Right lobe of liver (tissue), 6 donors: ENCODE results near the gene HSP90AB1. TPM values are rescaled to one million over a fixed set of nuclear protein-coding genes. Genes with fewer than 3 reads are reported as not detected.

Source experiments
- ATAC-seq, 4 donors: fragments of 200-7000 bp; cut with Tn5 transposase; one replicate each; pipeline ENCODE4 v1.9.1; 2020; ENCODE audit warnings: mild to moderate bottlenecking in 4 of 4, moderate library complexity in 4 of 4
- DNase-seq, 3 donors: peaks; one replicate each; pipeline ENCODE4 v3.0.0-alpha.2; 2020
- H3K27ac ChIP-seq, 3 donors: fragments of 200-600 bp; one replicate each; pipeline ENCODE4 v1.8.0; 2022
- H3K27me3 ChIP-seq, 2 donors: fragments of 200-600 bp; one replicate each; pipeline ENCODE4 v1.8.0; 2022
- H3K36me3 ChIP-seq, 4 donors: fragments of 200-600 bp; sonication (generic) in 1 of 4; one replicate each; pipeline versions ENCODE4 v1.5.1 to v1.8.0; 2017 to 2022; ENCODE audit warnings: control low read depth in 1 of 4
- H3K4me1 ChIP-seq, 4 donors: fragments of 200-600 bp; sonication (generic) in 1 of 4; one replicate each; pipeline versions ENCODE4 v1.5.1 to v1.8.0; 2017 to 2022; ENCODE audit warnings: control low read depth in 1 of 4
- H3K4me3 ChIP-seq, 3 donors: fragments of 200-600 bp; one replicate each; pipeline ENCODE4 v1.8.0; 2022
- H3K9me3 ChIP-seq, 4 donors: fragments of 200-600 bp; sonication (generic) in 1 of 4; one replicate each; pipeline versions ENCODE4 v1.5.1 to v1.8.0; 2017 to 2022; ENCODE audit warnings: control low read depth in 1 of 4
- CTCF ChIP-seq, 4 donors: fragments of 200-600 bp in 3 of 4; fragments of 450-650 bp in 1 of 4; IDR thresholded peaks; one replicate each; pipeline versions ENCODE4 v1.5.1 to v1.8.0; 2016 to 2022; ENCODE audit warnings: antibody characterized with exemption in 4 of 4, mild to moderate bottlenecking in 2 of 4
- POLR2A ChIP-seq: fragments of 450-650 bp; IDR thresholded peaks from one replicate; pipeline ENCODE4 v1.6.1; 2017; ENCODE audit warnings: antibody characterized with exemption, mild to moderate bottlenecking
- WGBS: methylation state at CpG from one replicate; pipeline ENCODE4 v1.1.6; 2018; ENCODE audit warnings: low coverage, low lambda C conversion rate; ENCODE audit not compliant: insufficient coverage; ENCODE audit errors: missing lambda C conversion rate; 5-methylcytosine and 5-hydroxymethylcytosine counted together
- intact Hi-C, 2 donors: fragments of 100-400 bp; cut with DNase I; formaldehyde crosslinking; loops; one replicate each; pipeline versions ENCODE4 v1.11.2 to v1.14.1; 2022
- total RNA-seq, 6 experiments: library from RNA; depleted of rRNA in 2 of 6; stranded (reverse); fragments of >200 nt in 2 of 6; fragmentation: NEBNext Ultra II Directional in 3 of 6; extraction: Animal tissue kit (Norgen Biotek cat#: 25700) in 3 of 6; gene quantifications; one replicate each; pipeline versions ENCODE4 v1.1.0 to v1.2.4, GENCODE V29; 2016 to 2023
- donor health status: DM: no; HTN: yes; CAD: no.
- donor health status: DM: no; HTN: no; CAD: no.
- donor health status: DM: no; HTN: no; CAD: no.
- donor health status: DM: no; HTN: yes; CAD: no.
- donor health status: DM: no; HTN: yes; CAD: no.

HSP90AB1 gene
- total RNA-seq, 6 experiments from 2014 or later: 183 to 566 (median 345) TPM

- DNase-seq: peak in 1 of 3 donors; percentile 46
- peaks cover 0 to 9% of the 10 kb centered on the region in 2 donors for H3K27me3 ChIP-seq
These were observed 26.2 kb downstream of the HSP90AB1 start for GRCh38 chr6:44272999-44273566.

GRCh38 chr6:44273617-44274016 is 26.7 kb downstream of the HSP90AB1 start:
- Histone ChIP-seq H3K27me3 (peaks cover 0 to 9% of the 10 kb centered on the region in 2 donors), H3K4me3 (no peak overlapping the region), H3K4me1 (peaks cover 0 to 4% (median 0%) of the 10 kb centered on the region in 4 donors), H3K36me3 (no peaks in the 10 kb centered on the region), H3K27ac (no peak overlapping the region), H3K9me3 (no peaks in the 10 kb centered on the region)
- WGBS: 40% methylated on average over 1 of the region's 1 CpG
- ATAC-seq (no peak), DNase-seq (no peak)
- TF ChIP-seq POLR2A (no peak), CTCF (IDR thresholded peaks at IDR 0.05) (no peak)
- intact Hi-C loops: no loop called here

More at GRCh38 chr6:44272999-44273566, 26.2 kb downstream of the HSP90AB1 start:
- intact Hi-C loops: no loop called here
- WGBS: 89% methylated on average over 11 of the region's 23 CpGs
- H3K27ac ChIP-seq: no peak overlapping the region
- H3K9me3 ChIP-seq: no peaks in the 10 kb centered on the region
- ATAC-seq: no peak
- TF ChIP-seq CTCF (IDR thresholded peaks at IDR 0.05): no peak
- no peak for TF ChIP-seq POLR2A
- no peaks in the 10 kb centered on the region for H3K36me3 ChIP-seq
- no peak overlapping the region for H3K4me3 ChIP-seq
- peaks cover 0 to 4% (median 0%) of the 10 kb centered on the region in 4 donors for H3K4me1 ChIP-seq

GRCh38 chr6:44275271-44275748 is 28.4 kb downstream of the HSP90AB1 start:
- intact Hi-C loops: no loop called here
- Histone ChIP-seq H3K36me3 (no peaks in the 10 kb centered on the region), H3K27me3 (peaks cover 0 to 9% of the 10 kb centered on the region in 2 donors), H3K4me1 (peaks cover 0 to 4% (median 0%) of the 10 kb centered on the region in 4 donors), H3K4me3 (no peak overlapping the region), H3K9me3 (no peaks in the 10 kb centered on the region), H3K27ac (no peak overlapping the region)
- 88% methylated on average over 42 of the region's 59 CpGs for WGBS
- ATAC-seq (no peak), DNase-seq (no peak)
- TF ChIP-seq CTCF (IDR thresholded peaks at IDR 0.05) (no peak), POLR2A (no peak)

- H3K9me3 ChIP-seq: no peaks in the 10 kb centered on the region
- peak overlapping the region in 1 of 3 donors; percentile 4 for H3K4me3 ChIP-seq
- DNase-seq: no peak
- peaks cover 0 to 9% of the 10 kb centered on the region in 2 donors for H3K27me3 ChIP-seq
- no CpG with 5 or more reads among the region's 109 CpGs for WGBS
- peaks cover 0 to 4% (median 0%) of the 10 kb centered on the region in 4 donors for H3K4me1 ChIP-seq
- H3K36me3 ChIP-seq: no peaks in the 10 kb centered on the region
- TF ChIP-seq CTCF (IDR thresholded peaks at IDR 0.05) (no peak), POLR2A (no peak)
- ATAC-seq: peak in 1 of 4 donors; percentile 13
- no peak overlapping the region for H3K27ac ChIP-seq
- intact Hi-C loops: no loop called here
These were observed 29.1 kb downstream of the HSP90AB1 start for GRCh38 chr6:44275749-44276648.
